Endothelial cell (in vitro differentiated cells): ENCODE results near the gene ITGB7. TPM values are rescaled to one million over a fixed set of nuclear protein-coding genes. Genes with fewer than 3 reads are reported as not detected.

ENCODE experiments used
- DNase-seq: peaks from one replicate; pipeline ENCODE4 v3.0.0; 2021; ENCODE audit warnings: low spot score
- H3K27ac Mint-ChIP-seq: one replicate; pipeline ENCODE4 v1.8.0; 2021; ENCODE audit warnings: mixed read lengths, inconsistent platforms; ENCODE audit not compliant: unreplicated experiment
- H3K27me3 Mint-ChIP-seq: one replicate; pipeline ENCODE4 v1.8.0; 2021; ENCODE audit warnings: mild to moderate bottlenecking, moderate library complexity, mixed read lengths, inconsistent platforms; ENCODE audit not compliant: unreplicated experiment
- H3K36me3 Mint-ChIP-seq: one replicate; pipeline ENCODE4 v1.8.0; 2021; ENCODE audit warnings: mild to moderate bottlenecking, low read depth, mixed read lengths, inconsistent platforms; ENCODE audit not compliant: unreplicated experiment
- H3K4me1 Mint-ChIP-seq: one replicate; pipeline ENCODE4 v1.8.0; 2021; ENCODE audit warnings: mild to moderate bottlenecking, mixed read lengths, inconsistent platforms; ENCODE audit not compliant: unreplicated experiment
- H3K4me3 Mint-ChIP-seq: one replicate; pipeline ENCODE4 v1.8.0; 2021; ENCODE audit warnings: mild to moderate bottlenecking, mixed read lengths, inconsistent platforms; ENCODE audit not compliant: unreplicated experiment
- H3K9me3 Mint-ChIP-seq: one replicate; pipeline ENCODE4 v1.8.0; 2021; ENCODE audit warnings: mixed read lengths, inconsistent platforms; ENCODE audit not compliant: unreplicated experiment
- CTCF ChIP-seq: fragments of 200-600 bp; sonication (generic); IDR thresholded peaks from one replicate; pipeline ENCODE4 v1.5.0; 2021; ENCODE audit warnings: antibody characterized with exemption; ENCODE audit not compliant: unreplicated experiment
- total RNA-seq: library from RNA; stranded (reverse); fragmentation: NEBNext Ultra II Directional; extraction: Animal tissue kit (Norgen Biotek cat#: 25700); gene quantifications from one replicate; pipeline ENCODE4 v1.2.1, GENCODE V29; 2021; ENCODE audit not compliant: unreplicated experiment

ITGB7 gene
- total RNA-seq, 1 donor from 2014 or later, result 0.56 TPM

DNA sequence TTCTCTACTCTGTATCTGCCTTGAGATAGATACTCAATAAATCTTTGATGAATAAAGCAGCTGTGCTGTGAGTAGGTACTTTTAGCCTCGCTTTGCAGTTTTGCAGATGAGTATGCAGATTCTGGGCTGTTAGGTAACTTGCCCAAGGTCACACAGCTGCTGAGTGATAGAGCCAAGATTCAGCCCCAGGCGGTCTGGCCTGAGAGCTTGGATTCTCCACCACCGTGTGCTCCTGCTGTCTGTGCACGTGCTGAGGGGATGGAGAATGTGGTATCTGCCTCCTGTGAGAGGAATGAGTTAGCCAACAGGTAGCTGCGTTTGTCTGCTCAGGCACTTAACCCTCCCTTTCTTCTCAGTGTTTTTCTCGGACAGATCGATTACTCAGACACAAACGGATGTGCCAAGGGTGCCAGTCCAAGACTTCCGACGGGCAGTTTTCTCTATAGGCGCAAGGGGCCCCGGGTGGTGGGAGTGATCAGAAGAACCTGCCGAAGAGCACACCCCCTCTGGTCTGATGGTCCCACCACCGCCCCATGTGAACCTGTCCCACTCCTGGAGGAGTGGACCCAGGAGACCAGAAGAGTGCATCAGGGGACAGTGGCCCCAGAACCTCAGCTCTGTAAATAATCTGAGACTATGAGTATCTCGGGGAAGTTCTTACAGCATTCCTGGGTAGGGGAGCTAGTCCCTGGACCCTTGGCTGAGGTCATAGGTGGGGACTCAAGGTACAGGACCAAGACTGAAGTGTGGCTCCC, 19.7 kb downstream of the ITGB7 start:
- H3K4me1 Mint-ChIP-seq, result peaks cover 16% of the 10 kb centered on the region
- DNase-seq, result no peak
- no peak for TF ChIP-seq CTCF
- no peak overlapping the region for H3K27ac Mint-ChIP-seq
- peaks cover 50% of the 10 kb centered on the region for H3K36me3 Mint-ChIP-seq
- no peaks in the 10 kb centered on the region for H3K9me3 Mint-ChIP-seq
- peak overlapping the region; percentile 68 for H3K4me3 Mint-ChIP-seq
- peaks cover 14% of the 10 kb centered on the region for H3K27me3 Mint-ChIP-seq

GRCh38 chr12:53186745-53187144, 20.3 kb downstream of the ITGB7 start:
- no peak for DNase-seq
- Mint-ChIP-seq H3K36me3 (peaks cover 55% of the 10 kb centered on the region), H3K4me3 (peak overlapping the region; percentile 79), H3K27me3 (peaks cover 11% of the 10 kb centered on the region), H3K4me1 (peaks cover 22% of the 10 kb centered on the region), H3K27ac (no peak overlapping the region), H3K9me3 (no peaks in the 10 kb centered on the region)
- no peak for TF ChIP-seq CTCF

DNA sequence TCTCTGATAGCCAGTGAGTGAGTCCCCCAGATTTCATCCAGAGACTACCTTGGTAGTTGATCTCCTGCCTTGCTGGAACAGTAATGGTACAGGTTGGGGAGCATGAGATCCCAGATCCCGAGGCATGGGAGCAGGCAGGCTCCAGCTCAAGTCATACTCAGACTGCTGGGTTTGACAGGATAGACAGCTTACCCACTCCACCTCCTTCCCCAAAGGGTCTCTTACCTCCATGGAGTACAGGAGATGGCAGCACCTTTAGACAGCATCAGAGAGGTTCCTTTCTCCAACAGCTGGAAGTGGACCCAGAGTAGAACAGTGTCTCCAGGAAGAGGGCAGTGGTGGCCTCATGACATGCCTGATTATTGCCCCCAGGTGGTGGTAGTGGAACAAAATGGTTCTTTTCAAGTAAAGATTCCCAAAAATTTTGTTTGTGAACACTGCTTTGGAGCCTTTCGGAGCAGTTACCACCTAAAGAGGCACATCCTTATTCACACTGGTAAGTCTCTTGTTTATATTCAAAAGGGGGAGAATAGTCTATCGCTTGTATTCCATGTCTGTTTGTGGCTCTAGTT, 21.4 kb downstream of the ITGB7 start:
- Mint-ChIP-seq H3K9me3 (no peaks in the 10 kb centered on the region), H3K36me3 (peaks cover 62% of the 10 kb centered on the region), H3K4me3 (peak overlapping the region; percentile 1), H3K27me3 (peaks cover 11% of the 10 kb centered on the region), H3K4me1 (peaks cover 28% of the 10 kb centered on the region), H3K27ac (no peak overlapping the region)
- no peak for TF ChIP-seq CTCF
- DNase-seq, result no peak

DNA sequence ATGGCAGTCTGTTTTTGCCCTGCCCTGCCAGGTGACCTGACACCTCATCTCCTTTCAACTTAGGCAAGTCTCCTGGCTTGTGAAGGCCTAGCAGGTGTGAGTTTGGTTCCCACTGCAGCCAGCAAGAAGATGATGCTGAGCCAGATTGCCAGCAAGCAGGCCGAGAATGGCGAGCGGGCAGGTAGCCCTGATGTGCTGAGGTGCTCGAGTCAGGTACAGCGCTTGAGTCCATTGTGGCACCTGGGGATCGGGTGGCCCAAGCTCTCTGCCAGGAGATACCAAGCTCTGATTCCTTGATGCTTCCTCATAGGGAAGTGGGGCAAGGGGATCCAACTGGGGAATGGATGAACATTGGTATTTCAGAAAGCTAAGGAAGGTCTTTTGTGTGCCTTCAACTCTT, 22.2 kb downstream of the ITGB7 start:
- Mint-ChIP-seq H3K27ac (peak overlapping the region; percentile 11), H3K36me3 (peaks cover 62% of the 10 kb centered on the region), H3K4me3 (peak overlapping the region; percentile 40), H3K27me3 (peaks cover 11% of the 10 kb centered on the region), H3K9me3 (no peaks in the 10 kb centered on the region), H3K4me1 (peaks cover 32% of the 10 kb centered on the region)
- no peak for DNase-seq
- no peak for TF ChIP-seq CTCF

DNA sequence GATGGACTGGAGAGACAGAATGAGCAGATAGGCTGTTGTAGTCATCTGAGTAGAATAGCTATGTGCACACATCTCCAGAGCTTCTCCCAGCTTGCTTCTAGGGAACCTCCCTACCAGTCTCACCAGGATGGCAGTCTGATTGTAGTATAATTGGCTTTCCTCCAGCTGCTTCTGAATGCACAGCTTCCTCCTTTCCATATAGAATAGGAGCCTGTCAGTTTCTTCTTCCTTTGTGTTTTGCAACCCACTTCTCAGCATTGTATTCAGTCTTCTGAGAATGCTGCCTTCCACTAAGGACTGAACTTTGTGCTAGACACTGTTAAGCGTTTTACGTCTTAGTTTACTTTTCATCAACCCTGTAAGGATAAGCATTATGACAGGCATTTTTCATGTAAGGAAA, 24.1 kb downstream of the ITGB7 start:
- peaks cover 40% of the 10 kb centered on the region for H3K4me1 Mint-ChIP-seq
- H3K36me3 Mint-ChIP-seq, result peaks cover 57% of the 10 kb centered on the region
- TF ChIP-seq CTCF, result no peak
- peak overlapping the region; percentile 45 for H3K27ac Mint-ChIP-seq
- no peaks in the 10 kb centered on the region for H3K9me3 Mint-ChIP-seq
- peak overlapping the region; percentile 95 for H3K4me3 Mint-ChIP-seq
- no peak for DNase-seq
- peaks cover 15% of the 10 kb centered on the region for H3K27me3 Mint-ChIP-seq
